ENCODE results near the gene PAOX.

DNA sequence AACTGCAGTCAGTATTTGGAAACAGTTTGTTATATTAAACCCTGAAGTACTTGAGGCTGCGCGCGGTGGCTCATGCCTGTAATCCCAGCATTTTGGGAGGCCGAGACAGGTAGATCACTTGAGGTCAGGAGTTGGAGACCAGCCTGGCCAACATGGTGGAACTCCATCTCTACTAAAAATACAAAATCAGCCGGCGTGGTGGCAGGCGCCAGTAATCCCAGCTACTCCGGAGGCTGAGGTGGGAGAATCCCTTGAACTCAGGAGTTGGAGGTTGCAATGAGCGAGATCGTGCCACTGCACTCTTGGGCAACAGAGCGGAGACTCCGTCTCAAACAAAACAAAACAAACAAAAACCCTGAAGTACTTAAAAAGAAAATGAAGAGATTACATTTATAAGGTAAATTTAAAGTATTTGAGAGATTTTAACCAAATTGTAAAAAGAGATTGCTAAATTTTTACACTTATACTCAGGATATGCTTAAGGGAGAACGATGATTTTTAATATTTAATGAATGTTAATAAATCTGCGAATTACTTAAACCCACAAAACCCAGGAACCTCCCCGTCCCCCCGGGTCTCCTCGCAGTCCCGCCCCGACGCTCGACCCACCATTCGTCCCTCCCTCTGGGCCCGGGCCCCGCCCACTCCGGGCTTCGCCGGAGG is 14.5 kb downstream of the PAOX start:
- TF ChIP-seq, protein P1, sequence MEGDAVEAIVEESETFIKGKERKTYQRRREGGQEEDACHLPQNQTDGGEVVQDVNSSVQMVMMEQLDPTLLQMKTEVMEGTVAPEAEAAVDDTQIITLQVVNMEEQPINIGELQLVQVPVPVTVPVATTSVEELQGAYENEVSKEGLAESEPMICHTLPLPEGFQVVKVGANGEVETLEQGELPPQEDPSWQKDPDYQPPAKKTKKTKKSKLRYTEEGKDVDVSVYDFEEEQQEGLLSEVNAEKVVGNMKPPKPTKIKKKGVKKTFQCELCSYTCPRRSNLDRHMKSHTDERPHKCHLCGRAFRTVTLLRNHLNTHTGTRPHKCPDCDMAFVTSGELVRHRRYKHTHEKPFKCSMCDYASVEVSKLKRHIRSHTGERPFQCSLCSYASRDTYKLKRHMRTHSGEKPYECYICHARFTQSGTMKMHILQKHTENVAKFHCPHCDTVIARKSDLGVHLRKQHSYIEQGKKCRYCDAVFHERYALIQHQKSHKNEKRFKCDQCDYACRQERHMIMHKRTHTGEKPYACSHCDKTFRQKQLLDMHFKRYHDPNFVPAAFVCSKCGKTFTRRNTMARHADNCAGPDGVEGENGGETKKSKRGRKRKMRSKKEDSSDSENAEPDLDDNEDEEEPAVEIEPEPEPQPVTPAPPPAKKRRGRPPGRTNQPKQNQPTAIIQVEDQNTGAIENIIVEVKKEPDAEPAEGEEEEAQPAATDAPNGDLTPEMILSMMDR (IDR thresholded peaks at IDR 0.05; ENCODE audit: borderline replicate concordance, extremely low read depth, low read length, poor library complexity, severe bottlenecking), result no peak
- TF ChIP-seq EZH2 (IDR thresholded peaks at IDR 0.05; ENCODE audit: borderline replicate concordance, low read depth, low read length, severe bottlenecking), result no peak

All from DND-41 (cell line).